ENCODE measurements around the gene ADAM23. TPM values are rescaled to one million over a fixed set of nuclear protein-coding genes. Genes with fewer than 3 reads are reported as not detected.

The ADAM23 gene
- total RNA-seq, 6 experiments from 2014 or later, result 0.47 to 2.6 (median 1.2) TPM

- H3K4me3 Mint-ChIP-seq, result no peak overlapping the region
- H3K36me3 Mint-ChIP-seq (ENCODE audit: low read depth), result no peaks in the 10 kb centered on the region
- no peaks in the 10 kb centered on the region for H3K4me1 Mint-ChIP-seq (ENCODE audit: low read depth)
- H3K27me3 Mint-ChIP-seq (ENCODE audit: insufficient read depth), result no peaks in the 10 kb centered on the region; the same call in 1 of the 2 replicates
- DNase-seq, result no peak
- H3K9me3 Mint-ChIP-seq, result peaks cover 7% of the 10 kb centered on the region
- no peak overlapping the region for H3K27ac Mint-ChIP-seq
- TF ChIP-seq, protein P1, sequence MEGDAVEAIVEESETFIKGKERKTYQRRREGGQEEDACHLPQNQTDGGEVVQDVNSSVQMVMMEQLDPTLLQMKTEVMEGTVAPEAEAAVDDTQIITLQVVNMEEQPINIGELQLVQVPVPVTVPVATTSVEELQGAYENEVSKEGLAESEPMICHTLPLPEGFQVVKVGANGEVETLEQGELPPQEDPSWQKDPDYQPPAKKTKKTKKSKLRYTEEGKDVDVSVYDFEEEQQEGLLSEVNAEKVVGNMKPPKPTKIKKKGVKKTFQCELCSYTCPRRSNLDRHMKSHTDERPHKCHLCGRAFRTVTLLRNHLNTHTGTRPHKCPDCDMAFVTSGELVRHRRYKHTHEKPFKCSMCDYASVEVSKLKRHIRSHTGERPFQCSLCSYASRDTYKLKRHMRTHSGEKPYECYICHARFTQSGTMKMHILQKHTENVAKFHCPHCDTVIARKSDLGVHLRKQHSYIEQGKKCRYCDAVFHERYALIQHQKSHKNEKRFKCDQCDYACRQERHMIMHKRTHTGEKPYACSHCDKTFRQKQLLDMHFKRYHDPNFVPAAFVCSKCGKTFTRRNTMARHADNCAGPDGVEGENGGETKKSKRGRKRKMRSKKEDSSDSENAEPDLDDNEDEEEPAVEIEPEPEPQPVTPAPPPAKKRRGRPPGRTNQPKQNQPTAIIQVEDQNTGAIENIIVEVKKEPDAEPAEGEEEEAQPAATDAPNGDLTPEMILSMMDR (IDR thresholded peaks at IDR 0.05), result no peak
Observed at GRCh38 chr2:206481056-206481455, 37.7 kb downstream of the ADAM23 start.

DNA sequence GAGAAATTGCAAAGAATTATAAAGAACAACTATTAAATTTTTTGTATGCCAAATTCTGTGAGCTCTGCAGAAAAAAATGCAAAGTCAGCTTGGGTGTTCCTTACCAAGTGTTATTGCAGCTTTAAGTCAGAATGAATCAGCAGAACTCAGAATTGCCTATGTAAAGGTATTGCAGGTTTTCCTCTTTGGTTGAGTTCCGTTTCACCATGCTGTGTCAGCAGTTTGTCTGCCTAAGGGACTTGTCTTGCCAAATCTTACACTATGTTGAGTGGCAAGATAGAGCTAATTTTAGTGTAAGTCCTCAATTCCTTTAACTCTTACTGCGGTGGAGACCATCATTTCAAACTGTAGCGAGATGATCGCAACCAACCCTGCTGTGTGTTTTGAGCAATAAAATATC, 38.8 kb downstream of the ADAM23 start:
- Mint-ChIP-seq H3K9me3 (peaks cover 15% of the 10 kb centered on the region), H3K27me3 (ENCODE audit: insufficient read depth) (no peaks in the 10 kb centered on the region; the same call in 1 of the 2 replicates), H3K27ac (no peak overlapping the region), H3K4me3 (no peak overlapping the region), H3K36me3 (ENCODE audit: low read depth) (no peaks in the 10 kb centered on the region), H3K4me1 (ENCODE audit: low read depth) (no peaks in the 10 kb centered on the region)
- TF ChIP-seq, protein P1 (IDR thresholded peaks at IDR 0.05), result no peak
- no peak for DNase-seq

DNA sequence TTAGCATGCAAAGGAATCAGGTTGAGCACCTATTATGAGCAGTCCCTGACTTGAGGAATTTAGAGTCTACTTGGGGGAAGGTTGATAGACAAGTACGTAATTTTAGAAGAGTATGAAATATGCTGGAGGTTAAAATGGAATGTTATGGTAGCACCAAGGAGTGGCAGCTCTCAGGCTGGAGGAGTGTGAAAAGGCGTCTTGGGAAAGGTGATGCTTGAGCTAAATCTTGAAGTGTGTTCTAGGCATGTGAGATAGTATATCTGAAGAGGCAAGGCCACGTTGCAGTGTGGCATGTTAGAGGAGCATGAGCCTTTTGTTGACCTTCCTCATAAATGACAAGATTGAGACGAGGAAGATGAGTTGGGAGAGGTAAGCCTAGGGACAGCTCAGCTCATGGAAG, 39.3 kb downstream of the ADAM23 start:
- DNase-seq, result no peak
- TF ChIP-seq, protein P1 (IDR thresholded peaks at IDR 0.05), result no peak
- H3K9me3 Mint-ChIP-seq, result peaks cover 17% of the 10 kb centered on the region
- H3K27ac Mint-ChIP-seq, result no peak overlapping the region
- no peak overlapping the region for H3K4me3 Mint-ChIP-seq
- H3K27me3 Mint-ChIP-seq (ENCODE audit: insufficient read depth), result no peaks in the 10 kb centered on the region; the same call in 1 of the 2 replicates
- no peaks in the 10 kb centered on the region for H3K4me1 Mint-ChIP-seq (ENCODE audit: low read depth)
- H3K36me3 Mint-ChIP-seq (ENCODE audit: low read depth), result no peaks in the 10 kb centered on the region

- H3K27ac Mint-ChIP-seq, result no peak overlapping the region
Observed at GRCh38 chr2:206488053-206488452, 44.7 kb downstream of the ADAM23 start.

GRCh38 chr2:206488623-206489022, 45.3 kb downstream of the ADAM23 start:
- no peak overlapping the region for H3K4me3 Mint-ChIP-seq
- H3K9me3 Mint-ChIP-seq, result peaks cover 46% of the 10 kb centered on the region
- DNase-seq, result no peak
- TF ChIP-seq, protein P1 (IDR thresholded peaks at IDR 0.05), result no peak
- H3K27me3 Mint-ChIP-seq (ENCODE audit: insufficient read depth), result no peaks in the 10 kb centered on the region
- no peaks in the 10 kb centered on the region for H3K4me1 Mint-ChIP-seq (ENCODE audit: low read depth)
- H3K36me3 Mint-ChIP-seq (ENCODE audit: low read depth), result no peaks in the 10 kb centered on the region; the same call in 1 of the 2 replicates
- H3K27ac Mint-ChIP-seq, result no peak overlapping the region

More at GRCh38 chr2:206488053-206488452, 44.7 kb downstream of the ADAM23 start:
- TF ChIP-seq, protein P1 (IDR thresholded peaks at IDR 0.05), result no peak
- H3K9me3 Mint-ChIP-seq, result peaks cover 46% of the 10 kb centered on the region
- H3K27me3 Mint-ChIP-seq (ENCODE audit: insufficient read depth), result no peaks in the 10 kb centered on the region
- no peaks in the 10 kb centered on the region for H3K4me1 Mint-ChIP-seq (ENCODE audit: low read depth)
- no peak for DNase-seq
- no peak overlapping the region for H3K4me3 Mint-ChIP-seq
- no peaks in the 10 kb centered on the region; the same call in 1 of the 2 replicates for H3K36me3 Mint-ChIP-seq (ENCODE audit: low read depth)

- peaks cover 39% of the 10 kb centered on the region for H3K9me3 Mint-ChIP-seq
- no peaks in the 10 kb centered on the region for H3K27me3 Mint-ChIP-seq (ENCODE audit: insufficient read depth)
- peaks cover 8% of the 10 kb centered on the region; the same call in 1 of the 2 replicates for H3K36me3 Mint-ChIP-seq (ENCODE audit: low read depth)
- no peak overlapping the region for H3K4me3 Mint-ChIP-seq
- no peak for DNase-seq
- H3K4me1 Mint-ChIP-seq (ENCODE audit: low read depth), result no peaks in the 10 kb centered on the region
- no peak overlapping the region for H3K27ac Mint-ChIP-seq
- TF ChIP-seq, protein P1 (IDR thresholded peaks at IDR 0.05), result no peak
Observed at GRCh38 chr2:206494061-206494460, 50.7 kb downstream of the ADAM23 start.

All from HFFc6 (cell line).